HCT116 (cell line): ENCODE measurements around the gene SETD3. TPM values are rescaled to one million over a fixed set of nuclear protein-coding genes. Genes with fewer than 3 reads are reported as not detected.

Experiments
- ATAC-seq: fragments of 200-7000 bp; cut with Tn5 transposase; 2 replicates; pipeline ENCODE4 v1.9.1; 2020; ENCODE audit warnings: mild to moderate bottlenecking, moderate library complexity
- BruUV-seq: library from RNA; stranded (reverse); fragments of 400-500 nt; replicated peaks from 2 replicates; lab custom pipeline; 2021; lab: Mats Ljungman, UMichigan
- CTCF ChIA-PET: fragments of 300-600 bp; sonication (Branson Sonifier 250); formaldehyde crosslinking; loops from one replicate; lab custom pipeline; 2021; ENCODE audit warnings: antibody characterized with exemption; lab: Charles Lee
- POLR2A ChIA-PET: fragments of 300-600, 350-600 bp; sonication (Branson Sonifier 250); formaldehyde crosslinking; loops from one replicate; lab custom pipeline; 2021; ENCODE audit warnings: antibody characterized with exemption; lab: Charles Lee
- RAD21 ChIA-PET, 2 experiments: fragments of 300-600 bp; sonication (Branson Sonifier 250); formaldehyde crosslinking; loops; one replicate each; lab custom pipeline; 2023; ENCODE audit warnings: low total read pairs in 2 of 2; ENCODE audit not compliant: uncharacterized antibody in 2 of 2, unreplicated experiment in 2 of 2, low non-redundant PET in 1 of 2; lab: Charles Lee
- DNase-seq: peaks from one replicate; pipeline ENCODE4 v3.0.0-alpha.2; 2010; ENCODE audit warnings: low read depth, low spot score
- H2AFZ ChIP-seq: fragments of 200-600 bp; shearing (Covaris generic), sonication (generic); 2 replicates; pipeline ENCODE4 v1.6.1; 2017; ENCODE audit warnings: low read depth, mixed run types, mixed read lengths, antibody characterized with exemption, low read length; ENCODE audit not compliant: poor library complexity, severe bottlenecking
- H3K27ac ChIP-seq: 2 replicates; pipeline ENCODE4 v1.5.1; 2012; ENCODE audit warnings: low read depth, low read length
- H3K27me3 ChIP-seq: fragments of 200-600 bp; sonication (generic); 2 replicates; pipeline ENCODE4 v1.6.1; 2016; ENCODE audit warnings: mixed run types, low read length, mixed read lengths; ENCODE audit not compliant: insufficient read depth
- H3K36me3 ChIP-seq, 2 experiments: fragments of 200-500 bp in 1 of 2; fragments of 200-600 bp in 1 of 2; sonication (Bioruptor generic) in 1 of 2; sonication (generic) in 1 of 2; 2 replicates each; pipeline versions ENCODE4 v1.5.1 to v1.6.1; 2014 to 2016; ENCODE audit warnings: low read length in 2 of 2, inconsistent platforms in 1 of 2, mixed read lengths in 1 of 2, mixed run types in 1 of 2; ENCODE audit not compliant: insufficient read depth in 2 of 2, control insufficient read depth in 1 of 2
- H3K4me1 ChIP-seq, 2 experiments: fragments of 200-600 bp in 1 of 2; sonication (generic) in 1 of 2; 2 replicates each; pipeline versions ENCODE4 v1.5.1 to v1.6.1; 2012 to 2017; ENCODE audit warnings: low read length in 2 of 2, inconsistent platforms in 1 of 2, mild to moderate bottlenecking in 1 of 2, mixed read lengths in 1 of 2, mixed run types in 1 of 2, moderate library complexity in 1 of 2; ENCODE audit not compliant: insufficient read depth in 2 of 2, control insufficient read depth in 1 of 2
- H3K4me2 ChIP-seq: fragments of 200-600 bp; sonication (generic); 2 replicates; pipeline ENCODE4 v1.6.1; 2017; ENCODE audit warnings: mixed run types, low read length, mixed read lengths
- H3K4me3 ChIP-seq, 2 experiments: fragments of 200-600 bp in 1 of 2; sonication (generic) in 1 of 2; replicated peaks in 1 of 2; 2 replicates each; pipeline ENCODE4 v1.5.1; 2011 to 2016; ENCODE audit warnings: low read length in 2 of 2, control low read depth in 1 of 2, low read depth in 1 of 2, mild to moderate bottlenecking in 1 of 2, mixed read lengths in 1 of 2, mixed run types in 1 of 2
- H3K79me2 ChIP-seq: fragments of 200-600 bp; sonication (generic); 2 replicates; pipeline ENCODE4 v1.6.1; 2017; ENCODE audit warnings: mild to moderate bottlenecking, mixed run types, low read length, moderate library complexity, mixed read lengths; ENCODE audit not compliant: insufficient read depth
- H3K9ac ChIP-seq: fragments of 200-600 bp; sonication (generic); 2 replicates; pipeline ENCODE4 v1.6.1; 2016; ENCODE audit warnings: low read length, mixed read lengths
- H3K9me2 ChIP-seq: fragments of 200-600 bp; sonication (generic), shearing (Covaris generic); 2 replicates; pipeline ENCODE4 v1.6.1; 2017; ENCODE audit warnings: mixed run types, mild to moderate bottlenecking, moderate library complexity; ENCODE audit not compliant: insufficient read depth
- H3K9me3 ChIP-seq, 2 experiments: fragments of 200-500 bp in 1 of 2; fragments of 200-600 bp in 1 of 2; sonication (Bioruptor generic) in 1 of 2; sonication (generic) in 1 of 2; 2 replicates each; pipeline ENCODE4 v1.6.1; 2014 to 2017; ENCODE audit warnings: low read length in 2 of 2, mixed read lengths in 2 of 2, inconsistent platforms in 1 of 2, low read depth in 1 of 2, mild to moderate bottlenecking in 1 of 2, mixed run types in 1 of 2, moderate library complexity in 1 of 2; ENCODE audit not compliant: control insufficient read depth in 1 of 2, insufficient read depth in 1 of 2
- H4K20me1 ChIP-seq: fragments of 200-600 bp; sonication (generic), shearing (Covaris generic); 2 replicates; pipeline ENCODE4 v1.6.1; 2017; ENCODE audit warnings: mixed run types, mild to moderate bottlenecking, moderate library complexity; ENCODE audit not compliant: insufficient read depth
- CEBPB ChIP-seq: IDR thresholded peaks from 2 replicates; pipeline ENCODE4 v1.6.1; 2012; ENCODE audit warnings: low read depth
- EZH2phosphoT487 ChIP-seq: fragments of 200-600 bp; IDR thresholded peaks from 2 replicates; pipeline ENCODE4 v1.6.1; 2018; ENCODE audit warnings: antibody characterized with exemption, borderline replicate concordance
- FOSL1 ChIP-seq: IDR thresholded peaks from 2 replicates; pipeline ENCODE4 v1.6.1; 2012; ENCODE audit warnings: low read depth
- JUND ChIP-seq: IDR thresholded peaks from 2 replicates; pipeline ENCODE4 v1.6.1; 2012
- POLR2A ChIP-seq: IDR thresholded peaks from 2 replicates; pipeline ENCODE4 v1.7.0; 2011; ENCODE audit warnings: borderline replicate concordance; ENCODE audit not compliant: insufficient read depth, insufficient read length; ENCODE audit errors: extremely low read depth
- RAD21 ChIP-seq: IDR thresholded peaks from 2 replicates; pipeline ENCODE4 v1.6.1; 2012; ENCODE audit warnings: low read depth, mild to moderate bottlenecking
- REST ChIP-seq: IDR thresholded peaks from 2 replicates; pipeline ENCODE4 v1.6.1; 2012; ENCODE audit warnings: low read depth
- SP1 ChIP-seq: IDR thresholded peaks from 2 replicates; pipeline ENCODE4 v1.6.1; 2012; ENCODE audit warnings: low read depth
- TCF7L2 ChIP-seq: IDR thresholded peaks from 2 replicates; pipeline ENCODE4 v1.7.0; 2011; ENCODE audit warnings: borderline replicate concordance, inconsistent platforms; ENCODE audit not compliant: insufficient read depth, insufficient read length; ENCODE audit errors: extremely low read depth
- YY1 ChIP-seq: IDR thresholded peaks from 2 replicates; pipeline ENCODE4 v1.6.1; 2011; ENCODE audit warnings: low read length, low read depth, moderate library complexity, mild to moderate bottlenecking; ENCODE audit not compliant: insufficient replicate concordance; ENCODE audit errors: extremely low read depth
- ZFX ChIP-seq: fragments of 450-650 bp; IDR thresholded peaks from 2 replicates; pipeline ENCODE4 v1.6.1; 2017
- ZNF274 ChIP-seq: fragments of 200-500 bp; sonication (Bioruptor generic); IDR thresholded peaks from 2 replicates; pipeline ENCODE4 v1.6.1; 2014; ENCODE audit warnings: mild to moderate bottlenecking, low read depth, low read length, inconsistent platforms
- intact Hi-C: fragments of 100-400 bp; cut with micrococcal nuclease; formaldehyde crosslinking; loops from 2 replicates; pipeline ENCODE4 v1.10.0; 2022
- total RNA-seq: library from RNA; stranded (reverse); gene quantifications from one replicate; pipeline ENCODE4 v1.2.1, GENCODE V29; 2021; ENCODE audit not compliant: unreplicated experiment

Gene SETD3
- total RNA-seq, 1 experiment from 2014 or later = 46.6 TPM

- TF ChIP-seq TCF7L2 = no peak
- TF ChIP-seq YY1 = no peak
- TF ChIP-seq JUND = no peak
- TF ChIP-seq, all 23 proteins: peak for 0
These were observed 19.9 kb downstream of the SETD3 start (continued) for GRCh38 chr14:99460793-99461192.

GRCh38 chr14:99459481-99460100 lies 21.1 kb downstream of the SETD3 start:
- Histone ChIP-seq H3K4me3 (no peak overlapping the region), H3K9ac (no peak overlapping the region), H4K20me1 (no peaks in the 10 kb centered on the region), H3K27ac (no peak overlapping the region), H3K4me1 (0 out of 4 replicates have a peak, but pooled peaks cover 0 to 4% of the 10 kb centered on the region in 2 experiments), H3K9me2 (no peaks in the 10 kb centered on the region), H3K36me3 (peaks cover 5 to 32% of the 10 kb centered on the region in 2 experiments; a peak in 3 of 4 replicates), H3K9me3 (no peaks in the 10 kb centered on the region), H3K4me2 (no peak overlapping the region), H2AFZ (no peak overlapping the region), H3K79me2 (no peaks in the 10 kb centered on the region), H3K27me3 (no peaks in the 10 kb centered on the region)
- TF ChIP-seq YY1 (no peak), ZFX (no peak), RAD21 (no peak), EZH2phosphoT487 (no peak), JUND (no peak), SP1 (no peak), REST (no peak), POLR2A (no peak), ZNF274 (no peak), TCF7L2 (no peak), FOSL1 (no peak), CEBPB (no peak)
- intact Hi-C loops = no loop called here
- ChIA-PET CTCF (no interaction called here), RAD21 (no interaction called here), POLR2A (no interaction called here)
- no TSS peak for BruUV-seq
- ATAC-seq (no peak), DNase-seq (no peak)
